ENCODE results near the gene DYSF.

GRCh38 chr2:71460595-71461303, 7.4 kb downstream of the DYSF start:
- TF ChIP-seq CTCF (conservative IDR thresholded peaks at IDR 0.05; ENCODE audit: low read depth, low read length) (peak; percentile 82), EZH2 (IDR thresholded peaks at IDR 0.05; ENCODE audit: borderline replicate concordance, low read depth, low read length, poor library complexity, severe bottlenecking) (no peak)
